GM12891 (cell line): Measurements from ENCODE around the gene LRRC15.

Experiments used
- PAX5 ChIP-seq: IDR thresholded peaks from 2 replicates; pipeline ENCODE4 v1.6.1; 2011; ENCODE audit warnings: low read length, moderate library complexity, mild to moderate bottlenecking; ENCODE audit not compliant: insufficient read depth, severe bottlenecking
- POLR2A ChIP-seq: IDR thresholded peaks from 2 replicates; pipeline ENCODE4 v1.6.1; 2011; ENCODE audit warnings: low read depth, low read length, control low read depth
- POLR2AphosphoS5 ChIP-seq: IDR thresholded peaks from 2 replicates; pipeline ENCODE4 v1.6.1; 2011; ENCODE audit warnings: low read depth, low read length, control low read depth
- POU2F2 ChIP-seq: IDR thresholded peaks from 2 replicates; pipeline ENCODE4 v1.6.1; 2011; ENCODE audit warnings: low read depth, mild to moderate bottlenecking, control low read depth, low read length, moderate library complexity
- SPI1 ChIP-seq: IDR thresholded peaks from 2 replicates; pipeline ENCODE4 v1.6.1; 2011; ENCODE audit warnings: low read depth, low read length, control low read depth
- TAF1 ChIP-seq: IDR thresholded peaks from 2 replicates; pipeline ENCODE4 v1.6.1; 2011; ENCODE audit warnings: low read depth, low read length, control low read depth

GRCh38 chr3:194383276-194383940 lies 13.9 kb upstream of the LRRC15 start:
- no peak for TF ChIP-seq POLR2AphosphoS5
- TF ChIP-seq POLR2A = no peak
- TF ChIP-seq SPI1 = no peak
- TF ChIP-seq TAF1 = no peak
- no peak for TF ChIP-seq PAX5
- TF ChIP-seq POU2F2 = no peak
